ELF-1 (cell line): ENCODE measurements around the gene MRPL28.
"Not testable (repeated sequence)": the region's sequence is repeated elsewhere in the genome, so short reads cannot be mapped to it uniquely, and the experiment has no call there.

ENCODE experiments used
- DNase-seq: peaks from one replicate; pipeline ENCODE4 v3.0.0-alpha.2; 2016; ENCODE audit warnings: low read depth, low spot score

Gene MRPL28

DNA sequence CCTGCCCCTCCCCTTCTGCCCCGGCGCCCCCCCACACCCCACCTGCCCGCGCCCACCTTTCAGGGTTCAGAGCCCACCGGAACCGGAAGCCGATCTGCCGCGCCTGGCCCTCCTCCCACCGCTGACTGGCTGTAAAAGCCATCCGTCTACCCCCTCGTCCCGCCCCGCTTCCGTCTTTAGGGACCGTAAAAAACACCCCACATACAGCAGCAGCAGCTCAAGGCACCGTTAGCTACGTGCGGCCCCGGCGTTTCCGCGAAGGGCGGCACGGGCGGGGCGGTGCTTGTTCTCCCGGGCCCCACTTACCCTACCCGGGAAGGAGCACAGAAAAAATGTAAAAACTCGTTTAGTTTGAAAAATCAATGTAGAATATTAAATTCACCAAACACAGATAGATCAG lies at the start of gene MRPL28:
Gene MRPL28, minus strand, starts transcription at position 96 of the 400 bp plus-strand sequence. CDS start 320 bp downstream, outside the sequence.
- DNase-seq = peak; percentile 96

DNA sequence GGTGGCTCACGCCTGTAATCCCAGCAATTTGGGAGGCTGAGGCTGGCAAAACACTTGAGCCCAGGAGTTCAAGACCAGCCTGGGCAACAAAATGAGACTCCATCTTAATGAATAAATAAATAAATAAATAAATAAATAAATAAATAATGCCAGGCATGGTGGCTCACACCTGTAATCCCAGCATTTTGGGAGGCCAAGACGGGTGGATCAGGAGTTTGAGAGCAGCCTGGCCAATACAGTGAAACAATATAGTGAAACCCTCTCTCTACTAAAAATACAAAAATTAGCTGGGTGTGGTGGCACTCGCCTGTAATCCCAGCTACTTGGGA lies 44.8 kb upstream of the MRPL28 start:
- DNase-seq = not testable (repeated sequence)

DNA sequence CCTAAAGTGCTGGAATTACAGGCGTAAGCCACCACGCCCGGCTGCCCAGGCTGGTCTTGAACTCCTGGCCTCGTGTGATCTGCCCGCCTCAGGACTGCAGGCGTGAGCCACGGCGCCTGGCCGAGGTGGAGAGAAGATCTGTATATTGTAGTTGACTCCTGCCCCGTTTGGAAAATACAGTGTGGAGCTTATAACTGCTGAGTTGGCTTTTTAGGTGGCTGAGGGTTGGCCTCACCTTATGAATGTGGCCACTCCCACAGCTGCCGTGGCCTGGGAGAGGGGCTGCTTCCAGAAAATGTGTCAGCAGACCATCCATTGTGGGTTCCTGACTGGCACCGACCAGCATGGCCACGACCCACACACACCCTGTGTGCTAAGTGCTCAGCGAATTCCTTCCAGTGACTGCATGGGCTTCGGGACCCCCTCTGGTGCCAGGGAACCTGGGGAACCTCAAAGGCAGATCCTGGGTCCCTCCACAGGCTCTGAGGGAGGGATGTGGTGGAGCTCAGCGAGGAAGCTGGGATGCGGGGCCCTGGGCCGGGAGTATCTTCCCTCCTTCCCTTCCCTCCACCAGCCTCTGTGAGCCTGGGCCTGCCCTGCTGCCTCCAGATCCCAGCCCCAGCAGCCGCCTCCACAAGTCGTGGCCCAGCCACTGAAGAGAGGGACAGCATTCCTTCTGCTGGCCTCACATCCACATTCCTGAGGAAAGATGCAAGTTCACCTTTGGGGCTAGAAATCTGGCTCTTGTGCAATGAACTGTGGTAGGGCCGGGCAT lies 44.2 kb upstream of the MRPL28 start:
- DNase-seq = peak; percentile 46

DNA sequence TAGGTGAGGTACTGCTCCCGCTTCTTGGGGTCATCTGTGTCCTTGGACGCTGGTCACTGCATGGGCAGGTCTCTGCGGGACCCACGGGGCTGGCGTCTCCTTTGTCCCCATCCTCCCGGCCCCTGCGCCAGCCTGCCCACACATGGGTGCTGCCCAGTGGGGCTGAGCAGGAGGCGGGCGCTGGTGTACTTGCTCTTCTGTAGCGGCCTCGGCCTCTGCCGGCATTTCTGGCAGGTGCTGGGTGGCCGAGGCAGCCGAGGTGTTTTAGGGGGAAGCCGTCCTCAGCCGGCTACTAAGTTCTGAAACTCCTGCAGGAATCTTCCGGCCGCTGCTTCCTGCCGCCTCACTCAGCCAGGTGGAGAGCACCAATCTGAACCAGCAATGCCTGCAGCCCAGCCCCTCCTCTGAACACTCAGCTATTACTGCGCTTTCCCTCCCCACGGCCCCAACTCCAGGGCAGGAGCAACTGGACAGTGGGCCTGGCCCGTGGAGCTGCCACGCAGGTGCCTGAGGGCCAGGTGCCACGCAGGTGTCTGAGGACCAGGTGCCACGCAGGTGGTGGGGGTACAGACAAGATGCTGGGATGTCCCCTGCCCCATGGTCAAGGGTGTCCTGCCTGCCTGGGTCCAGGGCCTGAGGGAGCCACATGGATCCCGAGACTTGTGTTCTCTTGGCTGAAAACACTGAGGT lies 41.4 kb upstream of the MRPL28 start:
- no peak for DNase-seq

DNA sequence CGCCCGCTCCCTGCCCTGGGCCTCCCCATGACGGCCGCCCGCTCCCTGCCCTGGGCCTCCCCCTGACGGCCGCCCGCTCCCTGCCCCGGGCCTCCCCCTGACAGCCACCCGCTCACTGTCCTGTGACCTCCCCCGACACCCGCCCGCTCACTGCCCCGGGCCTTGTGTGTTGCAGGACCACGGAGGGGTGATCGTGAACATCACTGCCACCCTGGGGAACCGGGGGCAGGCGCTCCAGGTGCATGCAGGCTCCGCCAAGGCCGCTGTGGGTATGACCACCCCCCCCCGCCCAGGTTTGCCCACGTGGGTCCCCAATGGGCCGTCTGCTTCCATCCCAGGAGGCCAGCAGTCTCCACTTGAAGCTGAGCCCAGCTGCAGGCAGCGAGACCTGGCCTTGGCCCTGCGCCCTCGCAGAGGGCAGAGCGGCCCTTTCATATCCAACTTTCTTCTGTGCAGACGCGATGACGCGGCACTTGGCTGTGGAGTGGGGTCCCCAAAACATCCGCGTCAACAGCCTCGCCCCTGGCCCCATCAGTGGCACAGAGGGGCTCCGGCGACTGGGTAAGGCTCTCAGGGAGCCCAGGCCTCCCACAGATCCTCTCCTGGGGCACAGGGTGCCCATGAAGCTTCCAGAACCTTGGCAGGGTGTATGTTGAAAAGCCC lies 40.3 kb upstream of the MRPL28 start:
- no peak for DNase-seq

DNA sequence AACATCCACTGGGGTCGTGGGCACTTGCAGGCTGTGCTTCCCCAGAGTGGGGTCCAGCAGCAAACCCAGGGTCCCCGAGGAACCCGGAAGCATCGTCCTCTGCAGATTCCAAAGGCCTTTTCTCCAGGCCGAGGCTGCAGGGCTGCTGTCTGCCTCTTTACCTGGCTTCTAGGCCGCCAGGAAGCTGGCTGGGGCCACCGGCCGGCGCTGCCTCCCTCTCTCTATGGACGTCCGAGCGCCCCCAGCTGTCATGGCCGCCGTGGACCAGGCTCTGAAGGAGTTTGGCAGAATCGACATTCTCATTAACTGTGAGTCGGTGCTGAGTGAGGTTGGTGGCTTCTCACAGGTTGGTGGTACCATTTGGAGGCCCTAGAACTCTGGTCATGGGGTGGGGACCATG lies 36.9 kb upstream of the MRPL28 start:
- DNase-seq = no peak

- DNase-seq = peak; percentile 49
Observed at GRCh38 chr16:405548-406506, 35.5 kb upstream of the MRPL28 start.

GRCh38 chr16:404971-405486 lies 34.7 kb upstream of the MRPL28 start:
- peak; percentile 37 for DNase-seq

DNA sequence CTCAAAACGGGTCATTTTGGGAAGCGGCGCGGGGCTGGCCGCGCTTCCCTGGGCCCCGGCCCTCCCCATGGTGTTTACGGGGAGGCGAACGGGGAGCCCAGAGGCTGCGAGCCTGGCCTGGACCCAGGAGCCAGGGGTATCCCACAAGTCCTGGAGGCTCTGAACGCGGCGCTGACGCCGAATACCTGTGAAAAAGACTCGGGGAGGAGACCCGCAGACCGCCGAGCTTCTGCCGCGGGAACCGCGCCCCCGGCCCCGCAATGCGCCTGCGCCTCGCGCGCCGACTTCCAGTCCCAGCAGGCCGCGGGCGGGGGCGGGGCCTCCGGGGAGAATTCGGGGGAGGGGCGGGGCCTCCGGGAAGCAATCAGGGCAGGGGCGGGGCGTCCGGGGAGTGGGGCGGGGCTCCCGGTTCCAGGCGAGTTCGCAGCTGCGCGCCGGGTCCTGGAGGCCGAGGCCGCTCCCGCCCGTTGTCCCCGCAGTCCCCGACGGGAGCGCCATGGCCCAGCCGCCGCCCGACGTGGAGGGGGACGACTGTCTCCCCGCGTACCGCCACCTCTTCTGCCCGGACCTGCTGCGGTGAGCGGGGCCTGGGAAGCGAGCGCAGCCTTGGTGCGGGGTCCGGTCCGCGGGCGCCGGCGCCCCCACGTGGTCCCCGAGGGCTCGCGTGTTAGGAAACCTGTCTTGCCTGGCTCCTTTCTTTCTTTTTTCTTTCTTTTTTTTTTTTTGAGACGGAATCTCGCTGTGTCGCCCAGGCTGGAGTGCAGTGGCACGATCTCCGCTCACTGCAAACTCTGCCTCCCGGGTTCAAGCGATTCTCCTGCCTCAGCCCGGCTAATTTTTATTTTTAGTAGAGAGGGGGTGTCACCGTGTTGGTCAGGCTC lies 31.4 kb upstream of the MRPL28 start, which contains the start of gene DECR2:
Gene DECR2, plus strand, starts transcription at position 418 of the 881 bp plus-strand sequence. Its CDS starts 79 bp downstream, at position 497.
- peak; percentile 91 for DNase-seq

DNA sequence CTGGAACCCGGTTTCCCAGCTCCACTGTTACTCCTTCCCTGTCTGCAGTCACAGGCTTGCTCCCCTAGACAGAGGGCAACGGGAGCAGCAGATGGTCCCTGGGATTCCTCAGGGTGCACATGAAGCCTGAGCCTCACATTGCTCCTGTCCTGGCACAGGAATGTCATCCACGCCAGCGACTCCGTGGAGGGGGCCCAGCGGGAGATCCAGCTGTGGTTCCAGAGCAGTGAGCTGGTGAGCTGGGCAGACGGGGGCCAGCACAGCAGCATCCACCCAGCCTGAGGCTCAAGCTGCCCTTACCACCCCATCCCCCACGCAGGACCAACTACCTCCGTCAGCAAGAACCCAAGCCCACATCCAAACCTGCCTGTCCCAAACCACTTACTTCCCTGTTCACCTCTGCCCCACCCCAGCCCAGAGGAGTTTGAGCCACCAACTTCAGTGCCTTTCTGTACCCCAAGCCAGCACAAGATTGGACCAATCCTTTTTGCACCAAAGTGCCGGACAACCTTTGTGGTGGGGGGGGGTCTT lies 29.8 kb upstream of the MRPL28 start:
- no peak for DNase-seq

- DNase-seq = no peak
Observed at GRCh38 chr16:399340-400019, 29.1 kb upstream of the MRPL28 start.

- peak; percentile 41 for DNase-seq
Observed at GRCh38 chr16:398561-399339, 28.4 kb upstream of the MRPL28 start.

GRCh38 chr16:397736-398332 lies 27.5 kb upstream of the MRPL28 start:
- DNase-seq = peak; percentile 87

GRCh38 chr16:397135-397661 lies 26.9 kb upstream of the MRPL28 start, which contains the start of gene NME4:
NME4 (plus strand) TSS chr16:397199; CDS start chr16:397223, 24 bp downstream.
- peak; percentile 57 for DNase-seq

DNA sequence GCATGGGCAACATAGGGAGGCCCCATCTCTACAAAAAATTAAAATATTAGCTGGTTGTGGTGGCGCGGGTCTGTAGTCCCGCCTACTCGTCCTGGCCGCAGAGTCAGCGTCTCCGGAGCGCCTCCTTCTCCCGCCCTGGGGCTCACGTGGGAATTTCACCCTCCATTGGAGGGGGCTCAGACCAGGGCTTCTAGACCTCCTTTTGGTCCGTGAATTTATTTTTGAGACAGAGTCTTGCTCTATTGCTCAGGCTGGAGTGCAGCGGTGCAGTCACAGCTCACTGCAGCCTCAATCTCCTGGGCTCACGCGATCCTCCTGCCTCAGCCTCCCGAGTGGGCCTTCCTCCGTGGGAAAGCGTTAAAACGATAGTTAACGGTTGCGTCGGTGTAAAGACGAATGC lies 26.3 kb upstream of the MRPL28 start:
- DNase-seq = peak; percentile 59

DNA sequence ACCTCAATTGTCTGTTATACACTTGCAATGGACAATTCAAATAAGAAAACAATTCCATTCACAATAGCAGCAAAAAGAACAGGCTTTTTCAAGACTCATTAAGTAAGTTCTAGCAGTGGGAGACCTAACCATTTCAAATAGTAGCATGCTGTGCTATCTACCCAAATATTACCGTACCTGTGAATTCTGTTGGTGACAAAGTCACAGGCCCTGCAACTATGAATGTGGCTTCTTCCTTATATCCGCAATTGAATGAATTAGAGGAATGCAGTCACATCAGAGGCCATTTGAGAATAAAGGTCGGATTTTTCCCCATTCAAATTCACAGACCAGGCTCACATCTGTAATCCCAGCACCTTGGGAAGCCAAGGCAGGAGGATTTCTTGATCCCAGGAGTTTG lies 25.9 kb upstream of the MRPL28 start:
- DNase-seq = no peak

DNA sequence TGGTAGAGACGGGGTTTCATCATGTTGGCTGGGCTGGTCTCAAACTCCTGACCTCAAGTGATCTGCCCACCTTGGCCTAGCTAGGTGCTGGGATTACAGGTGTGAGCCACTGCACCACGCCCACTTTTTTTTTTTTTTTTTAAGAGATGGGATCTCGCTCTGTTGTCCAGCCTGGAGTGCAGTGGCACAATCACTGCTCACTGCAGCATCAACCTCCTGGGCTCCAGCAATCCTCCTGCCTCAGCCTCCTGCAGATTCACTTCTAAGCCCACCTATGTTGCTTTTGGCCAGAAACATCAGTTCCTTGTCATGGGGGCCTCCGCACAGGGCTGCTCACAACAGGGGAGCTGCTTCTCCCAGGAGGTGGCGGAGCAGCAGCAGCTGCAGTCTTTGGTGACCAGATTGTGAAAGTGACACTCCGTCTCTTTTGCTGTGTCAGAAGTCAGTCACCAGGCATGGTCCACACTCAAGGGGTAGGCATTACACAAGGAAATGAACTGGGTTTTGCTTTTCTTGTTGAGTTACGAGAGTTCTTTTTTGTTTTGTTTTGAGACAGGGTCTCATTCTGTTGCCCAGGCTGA lies 22.2 kb upstream of the MRPL28 start:
- no peak for DNase-seq
